Naive B cell (primary cell): ENCODE results near the gene STK24. TPM values are rescaled to one million over a fixed set of nuclear protein-coding genes. Genes with fewer than 3 reads are reported as not detected.
"Not testable (repeated sequence)": the region's sequence is repeated elsewhere in the genome, so short reads cannot be mapped to it uniquely, and the experiment has no call there.

ENCODE experiments used
- ATAC-seq, 2 donors: fragments of 150-1000 bp; cut with Tn5 transposase; 2 replicates each; pipeline ENCODE4 v1.10.0; 2021; ENCODE audit warnings: low read depth in 2 of 2, mild to moderate bottlenecking in 2 of 2, moderate library complexity in 2 of 2
- DNase-seq: peaks from one replicate; pipeline ENCODE4 v3.0.0; 2022
- H3K27ac Mint-ChIP-seq, 6 donors: one replicate each; pipeline ENCODE4 v1.8.0; 2020 to 2022; ENCODE audit warnings: mild to moderate bottlenecking in 6 of 6, mixed read lengths in 6 of 6, moderate library complexity in 5 of 6, inconsistent platforms in 2 of 6
- H3K27me3 Mint-ChIP-seq, 3 donors: one replicate each; pipeline ENCODE4 v1.8.0; 2021 to 2022; ENCODE audit warnings: mixed read lengths in 3 of 3, mild to moderate bottlenecking in 1 of 3
- H3K36me3 Mint-ChIP-seq, 2 donors: one replicate each; pipeline ENCODE4 v1.8.0; 2020 to 2022; ENCODE audit warnings: mixed read lengths in 2 of 2, inconsistent platforms in 1 of 2, mild to moderate bottlenecking in 1 of 2
- H3K4me1 Mint-ChIP-seq, 3 donors: one replicate each; pipeline ENCODE4 v1.8.0; 2020 to 2022; ENCODE audit warnings: mixed read lengths in 3 of 3, inconsistent platforms in 1 of 3, mild to moderate bottlenecking in 1 of 3, moderate library complexity in 1 of 3
- H3K4me3 Mint-ChIP-seq, 8 donors: one replicate each; pipeline ENCODE4 v1.8.0; 2020 to 2022; ENCODE audit warnings: mild to moderate bottlenecking in 8 of 8, mixed read lengths in 8 of 8, moderate library complexity in 8 of 8, inconsistent platforms in 2 of 8
- H3K9me3 Mint-ChIP-seq, 7 donors: one replicate each; pipeline ENCODE4 v1.8.0; 2020 to 2022; ENCODE audit warnings: mixed read lengths in 7 of 7, mild to moderate bottlenecking in 5 of 7, inconsistent platforms in 2 of 7, moderate library complexity in 1 of 7
- polyA plus RNA-seq, 6 donors: library from polyadenylated mRNA; unstranded; fragments of 300-500 nt; fragmentation: Illumina TruSeq; gene quantifications; one replicate each; pipeline ENCODE4 v1.2.3, GENCODE V29; 2021; ENCODE audit warnings: low read depth in 6 of 6

STK24 gene
- polyA plus RNA-seq, 6 donors from 2014 or later, result 30.2 to 63.1 (median 37.2) TPM

DNA sequence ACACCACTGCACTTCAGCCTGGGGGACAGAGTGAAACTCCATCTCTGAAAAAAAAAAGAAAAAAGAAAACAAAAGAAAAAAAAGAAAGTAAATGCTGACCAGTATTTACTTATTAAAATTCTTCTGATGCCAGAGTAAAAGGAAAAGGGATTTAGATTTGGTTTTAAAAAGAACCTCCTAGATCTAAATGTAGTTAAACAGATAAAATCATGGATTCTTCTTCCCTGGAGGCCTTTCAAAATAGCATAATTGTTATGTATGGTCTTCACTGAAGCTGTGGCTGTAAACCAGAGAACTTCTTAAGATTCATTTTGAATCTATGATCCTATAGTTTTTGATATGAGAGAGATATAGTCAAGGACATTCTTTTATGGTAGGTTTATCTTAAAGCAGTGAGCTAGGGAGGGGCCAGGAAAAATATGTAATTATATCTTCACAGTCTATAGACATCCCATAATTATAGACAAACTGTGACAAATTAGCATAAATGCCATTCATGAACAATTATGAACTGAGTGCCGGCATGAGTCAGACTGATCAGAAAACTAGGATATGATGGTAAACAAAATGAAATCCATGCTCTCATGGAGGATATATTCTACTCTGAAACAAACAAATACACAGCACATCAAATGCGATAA is 14.9 kb upstream of the STK24 start:
- peak overlapping the region in 1 of 6 donors; percentile 9 for H3K27ac Mint-ChIP-seq
- H3K36me3 Mint-ChIP-seq, result peaks cover 0 to 4% of the 10 kb centered on the region in 2 donors
- DNase-seq (no peak), ATAC-seq (no peak)
- H3K27me3 Mint-ChIP-seq, result peaks cover 0 to 5% (median 0%) of the 10 kb centered on the region in 3 donors
- peaks cover 0 to 8% (median 4%) of the 10 kb centered on the region in 7 donors for H3K9me3 Mint-ChIP-seq
- peaks cover 0 to 2% (median 0%) of the 10 kb centered on the region in 3 donors for H3K4me1 Mint-ChIP-seq
- H3K4me3 Mint-ChIP-seq, result no peak overlapping the region

- not testable (repeated sequence) for H3K4me1 Mint-ChIP-seq, H3K4me3 Mint-ChIP-seq, H3K36me3 Mint-ChIP-seq, H3K27ac Mint-ChIP-seq, H3K27me3 Mint-ChIP-seq, DNase-seq, H3K9me3 Mint-ChIP-seq, ATAC-seq
Measured at GRCh38 chr13:98590471-98590870, 13.6 kb upstream of the STK24 start.

DNA sequence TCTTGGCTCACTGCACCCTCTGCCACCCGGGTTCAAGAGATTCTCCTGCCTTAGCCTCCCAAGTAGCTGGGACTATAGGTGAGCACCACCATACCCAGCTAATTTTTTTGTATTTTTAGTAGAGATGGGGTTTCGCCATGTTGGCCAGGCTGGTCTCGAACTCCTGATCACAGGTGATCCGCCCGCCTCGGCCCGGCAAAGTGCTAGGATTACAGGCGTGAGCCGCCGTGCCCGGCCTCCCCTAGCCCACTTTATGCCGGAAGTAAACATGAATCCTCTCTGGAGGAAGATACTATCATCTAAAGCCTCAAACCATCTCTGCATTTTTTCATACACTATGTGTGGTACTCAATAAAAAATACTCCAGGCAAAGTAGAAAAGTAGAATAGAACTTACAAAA is 12.6 kb upstream of the STK24 start:
- not testable (repeated sequence) for H3K36me3 Mint-ChIP-seq, H3K27ac Mint-ChIP-seq, H3K4me3 Mint-ChIP-seq, H3K27me3 Mint-ChIP-seq, H3K9me3 Mint-ChIP-seq, H3K4me1 Mint-ChIP-seq, ATAC-seq, DNase-seq

DNA sequence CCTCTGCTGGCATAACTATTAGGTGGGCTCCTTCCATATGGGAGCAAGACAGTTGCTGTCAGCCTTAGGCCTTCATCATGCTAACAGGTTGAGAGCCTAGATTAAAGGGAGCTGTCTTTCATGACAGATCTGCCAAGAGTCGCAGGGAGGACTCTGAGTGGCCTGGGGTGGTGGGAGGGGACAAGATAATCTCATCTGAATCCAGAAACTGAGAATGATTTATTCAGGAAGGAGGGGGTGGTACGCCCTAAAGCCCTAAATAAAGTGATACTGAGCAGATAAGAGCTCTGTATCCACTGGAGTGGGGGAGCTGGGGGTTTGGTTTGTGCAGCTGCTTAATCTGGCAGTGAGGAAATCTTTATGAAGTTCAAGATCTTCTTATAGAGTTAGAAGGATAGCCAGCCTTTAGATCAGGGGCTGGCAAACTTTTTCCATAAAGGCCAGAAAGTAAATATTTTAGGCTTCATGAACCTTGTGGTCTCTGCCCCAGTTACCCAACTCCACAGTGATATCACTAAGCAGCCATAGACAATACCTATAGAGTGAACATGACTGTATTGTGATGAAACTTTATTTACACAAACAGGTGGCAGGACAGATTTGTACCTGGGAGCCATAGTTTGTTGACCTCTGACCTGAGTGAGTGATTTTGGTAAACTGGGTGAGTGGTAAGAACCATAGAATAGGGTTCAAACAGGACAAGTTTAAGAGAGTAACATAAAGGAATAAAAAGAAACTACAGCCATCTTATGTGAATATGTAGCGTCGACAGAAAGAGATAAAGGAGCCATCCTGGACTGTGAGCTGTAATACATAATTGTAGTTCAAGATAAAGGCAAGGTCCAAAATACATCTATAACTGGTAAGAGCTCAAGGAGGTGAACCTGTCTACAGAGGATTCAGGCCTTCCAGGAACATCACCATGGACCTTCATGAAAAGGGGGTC is 9.8 kb upstream of the STK24 start:
- H3K4me3 Mint-ChIP-seq, result no peak overlapping the region
- H3K27ac Mint-ChIP-seq, result peak overlapping the region in 1 of 6 donors; percentile 20
- H3K4me1 Mint-ChIP-seq, result no peaks in the 10 kb centered on the region
- ATAC-seq (no peak), DNase-seq (no peak)
- H3K27me3 Mint-ChIP-seq, result no peaks in the 10 kb centered on the region
- H3K9me3 Mint-ChIP-seq, result peaks cover 0 to 6% (median 4%) of the 10 kb centered on the region in 7 donors
- H3K36me3 Mint-ChIP-seq, result peaks cover 0 to 4% of the 10 kb centered on the region in 2 donors

GRCh38 chr13:98585946-98586345 is 9.0 kb upstream of the STK24 start:
- peaks cover 0 to 4% of the 10 kb centered on the region in 2 donors for H3K36me3 Mint-ChIP-seq
- no peaks in the 10 kb centered on the region for H3K27me3 Mint-ChIP-seq
- ATAC-seq (no peak), DNase-seq (no peak)
- peaks cover 0 to 6% (median 4%) of the 10 kb centered on the region in 7 donors for H3K9me3 Mint-ChIP-seq
- no peak overlapping the region for H3K27ac Mint-ChIP-seq
- no peak overlapping the region for H3K4me3 Mint-ChIP-seq
- H3K4me1 Mint-ChIP-seq, result no peaks in the 10 kb centered on the region

GRCh38 chr13:98585398-98585754 is 8.5 kb upstream of the STK24 start:
- Mint-ChIP-seq H3K4me1 (no peaks in the 10 kb centered on the region), H3K27ac (no peak overlapping the region), H3K9me3 (peaks cover 0 to 5% (median 2%) of the 10 kb centered on the region in 7 donors), H3K36me3 (peaks cover 0 to 4% of the 10 kb centered on the region in 2 donors), H3K27me3 (no peaks in the 10 kb centered on the region), H3K4me3 (no peak overlapping the region)
- no peak for DNase-seq
- no peak for ATAC-seq

GRCh38 chr13:98584668-98585397 is 7.9 kb upstream of the STK24 start:
- Mint-ChIP-seq H3K4me1 (no peaks in the 10 kb centered on the region), H3K36me3 (peaks cover 0 to 3% of the 10 kb centered on the region in 2 donors), H3K27ac (no peak overlapping the region), H3K4me3 (no peak overlapping the region), H3K27me3 (no peaks in the 10 kb centered on the region), H3K9me3 (peaks cover 0 to 3% (median 1%) of the 10 kb centered on the region in 7 donors)
- DNase-seq (no peak), ATAC-seq (no peak)

- Mint-ChIP-seq H3K4me3 (no peak overlapping the region), H3K4me1 (peaks cover 0 to 3% (median 0%) of the 10 kb centered on the region in 3 donors), H3K27ac (peak overlapping the region in 1 of 6 donors; percentile 48), H3K9me3 (no peaks in the 10 kb centered on the region), H3K36me3 (no peaks in the 10 kb centered on the region), H3K27me3 (no peaks in the 10 kb centered on the region)
- no peak for ATAC-seq
- DNase-seq, result no peak
Measured at GRCh38 chr13:98582947-98583346, 6.0 kb upstream of the STK24 start.

- no peaks in the 10 kb centered on the region for H3K36me3 Mint-ChIP-seq
- H3K27me3 Mint-ChIP-seq, result no peaks in the 10 kb centered on the region
- H3K4me3 Mint-ChIP-seq, result peak overlapping the region in 1 of 8 donors; percentile 19
- DNase-seq (no peak), ATAC-seq (no peak)
- no peaks in the 10 kb centered on the region for H3K9me3 Mint-ChIP-seq
- peak overlapping the region in 2 of 6 donors; percentile 33 to 48 for H3K27ac Mint-ChIP-seq
- peaks cover 4 to 9% (median 5%) of the 10 kb centered on the region in 3 donors for H3K4me1 Mint-ChIP-seq
Measured at GRCh38 chr13:98581971-98582702, 5.2 kb upstream of the STK24 start.

DNA sequence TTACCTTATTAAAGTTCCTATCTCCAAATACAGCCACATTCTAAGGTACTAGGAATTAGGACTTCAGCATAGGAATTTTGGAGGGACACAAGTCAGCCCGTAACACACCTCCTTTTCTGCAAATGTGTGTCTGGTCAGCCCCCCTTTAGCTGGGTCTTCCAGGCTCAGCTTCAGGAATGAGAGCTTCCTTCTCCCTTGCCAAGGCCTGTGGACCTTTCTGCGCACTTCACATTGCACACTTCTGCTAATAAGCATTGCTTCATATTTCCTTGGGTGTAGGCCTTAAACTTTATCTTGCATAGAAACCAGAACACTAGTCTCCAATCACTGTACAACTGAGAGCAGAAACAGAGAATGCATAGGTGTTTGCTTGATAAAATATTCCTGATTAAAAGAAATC is 4.5 kb upstream of the STK24 start:
- Mint-ChIP-seq H3K27me3 (no peaks in the 10 kb centered on the region), H3K27ac (no peak overlapping the region), H3K9me3 (no peaks in the 10 kb centered on the region), H3K36me3 (no peaks in the 10 kb centered on the region), H3K4me1 (peaks cover 4 to 9% (median 5%) of the 10 kb centered on the region in 3 donors), H3K4me3 (no peak overlapping the region)
- DNase-seq (no peak), ATAC-seq (no peak)

DNA sequence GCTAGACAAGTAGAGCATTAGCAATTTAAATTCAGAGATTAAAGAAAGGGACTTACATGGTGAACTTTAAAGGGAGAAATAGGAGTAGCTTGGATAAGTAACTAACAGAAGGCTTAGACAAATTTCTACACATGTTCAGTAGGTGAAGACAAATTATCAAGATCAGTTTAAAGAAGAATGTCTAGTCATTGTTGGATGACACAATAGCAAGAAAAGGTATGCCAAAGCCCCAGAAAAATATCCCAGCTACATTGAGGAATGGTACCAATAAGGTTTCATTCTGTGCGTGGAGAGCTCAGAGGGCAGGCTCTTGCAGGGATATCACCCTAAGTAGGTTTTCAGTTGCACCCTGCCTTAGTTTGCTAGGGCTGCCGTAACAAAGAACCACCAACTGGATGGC is 3.5 kb upstream of the STK24 start:
- H3K4me3 Mint-ChIP-seq, result peak overlapping the region in 1 of 8 donors; percentile 0
- H3K4me1 Mint-ChIP-seq, result peaks cover 7 to 13% (median 9%) of the 10 kb centered on the region in 3 donors
- peak overlapping the region in 2 of 6 donors; percentile 8 to 78 for H3K27ac Mint-ChIP-seq
- no peaks in the 10 kb centered on the region for H3K27me3 Mint-ChIP-seq
- DNase-seq (no peak), ATAC-seq (no peak)
- H3K36me3 Mint-ChIP-seq, result no peaks in the 10 kb centered on the region
- H3K9me3 Mint-ChIP-seq, result no peaks in the 10 kb centered on the region

GRCh38 chr13:98577836-98578285 is 954 bp upstream of the STK24 start:
- Mint-ChIP-seq H3K27ac (peak overlapping the region; percentile 88 to 98 (median 93)), H3K4me3 (peak overlapping the region; percentile 74 to 93 (median 86)), H3K36me3 (no peaks in the 10 kb centered on the region), H3K4me1 (peaks cover 24 to 39% (median 30%) of the 10 kb centered on the region in 3 donors), H3K27me3 (no peaks in the 10 kb centered on the region), H3K9me3 (no peaks in the 10 kb centered on the region)
- DNase-seq (no peak), ATAC-seq (no peak)
